ENCODE data around the gene ZNF593OS. TPM values are rescaled to one million over a fixed set of nuclear protein-coding genes. Genes with fewer than 3 reads are reported as not detected.

ZNF593OS gene
- total and polyA plus RNA-seq, 10 of the 15 experiments (the other 5 are each of a cell fraction or from before 2014, with no cell fraction given) = 0.16 to 1.7 (median 0.59) TPM; not detected in 6

DNA sequence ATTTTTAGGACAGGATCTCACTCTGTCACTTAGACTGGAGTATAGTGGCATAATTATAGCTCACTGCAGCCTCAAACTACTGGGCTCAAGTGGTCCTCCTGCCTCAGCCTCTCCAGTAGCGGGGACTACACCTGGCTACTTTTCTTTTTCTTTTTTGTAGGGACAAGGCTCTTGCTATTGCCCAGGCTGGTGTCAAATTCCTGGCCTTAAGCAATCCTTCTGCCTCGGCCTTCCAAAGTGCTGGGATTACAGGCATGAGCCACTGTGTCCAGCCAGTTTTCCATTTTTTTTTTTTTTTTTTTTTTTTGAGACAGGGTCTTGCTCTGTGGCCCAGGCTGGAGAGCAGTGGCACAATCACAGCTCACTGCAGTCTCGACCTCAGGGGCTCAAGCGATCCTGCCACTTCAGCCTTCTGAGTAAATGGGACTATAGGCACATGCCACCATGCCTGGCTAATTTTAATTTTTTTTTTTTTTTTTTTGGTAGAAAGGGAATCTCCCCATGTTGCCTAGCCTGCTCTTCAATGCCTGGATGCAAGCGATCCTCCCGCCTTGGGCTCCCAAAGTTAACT, 41.8 kb upstream of the ZNF593OS start:
- WGBS (ENCODE audit: insufficient coverage, insufficient replicate concordance, low lambda C conversion rate, missing lambda C conversion rate) = 48% methylated on average over 6 of the region's 6 CpGs
- Histone ChIP-seq H3K4me1 (ENCODE audit: control insufficient read depth, insufficient read depth, low read length) (no peaks in the 10 kb centered on the region), H3K79me2 (ENCODE audit: control insufficient read depth, insufficient read depth, low read length) (no peaks in the 10 kb centered on the region), H3K27ac (ENCODE audit: control insufficient read depth, insufficient read depth) (no peak overlapping the region), H2AFZ (ENCODE audit: control insufficient read depth, low read depth, low read length) (no peak overlapping the region), H3K4me2 (ENCODE audit: control insufficient read depth, insufficient read depth) (no peak overlapping the region), H3K9ac (ENCODE audit: control insufficient read depth, insufficient read depth, low read length) (no peak overlapping the region), H4K20me1 (ENCODE audit: control insufficient read depth, insufficient read depth) (no peaks in the 10 kb centered on the region), H3K4me3 (no peak overlapping the region), H3K27me3 (replicated peaks in 1 of 2; ENCODE audit: control insufficient read depth in 2 of 2, insufficient read depth in 2 of 2, low read length in 1 of 2) (no peaks in the 10 kb centered on the region), H3K36me3 (ENCODE audit: control insufficient read depth in 2 of 2, insufficient read depth in 2 of 2, low read length in 1 of 2) (no peaks in the 10 kb centered on the region), H3K9me3 (replicated peaks; ENCODE audit: control insufficient read depth, insufficient read depth, low read length) (no peaks in the 10 kb centered on the region)
- in situ Hi-C loops (cut with MboI) = no loop called here
- no peak for FAIRE-seq
- POLR2A ChIA-PET = no interaction called here
- no peak for DNase-seq (ENCODE audit: low read depth, low spot score)
- SMC1A ChIA-PET (ENCODE audit: uncharacterized antibody, unreplicated experiment) = interaction anchor here (0.6 kb wide), 1 partner anchor 8 kb away, joined by 3 read pairs; no protein-coding TSS in a partner anchor
- no peak for ATAC-seq
- CTCF ChIA-PET = interaction anchor here (0.6 to 1.4 kb wide), 2 partner anchors 85 to 204 kb away, joined by 4 read pairs; no protein-coding TSS in a partner anchor
- RAD21 ChIA-PET (ENCODE audit: unreplicated experiment) = no interaction called here
- no peak for TF ChIP-seq POLR2A (IDR thresholded peaks at IDR 0.05; ENCODE audit: low read depth, low read length)
- TF ChIP-seq SMAD5 (IDR thresholded peaks at IDR 0.05; ENCODE audit: low read depth) = no peak
- TF ChIP-seq CHD1 (IDR thresholded peaks at IDR 0.05; ENCODE audit: low read depth, low read length) = no peak
- intact Hi-C loops (cut with micrococcal nuclease; ENCODE audit: unreplicated experiment) = no loop called here
- no TSS peak for BruUV-seq (replicated peaks)

DNA sequence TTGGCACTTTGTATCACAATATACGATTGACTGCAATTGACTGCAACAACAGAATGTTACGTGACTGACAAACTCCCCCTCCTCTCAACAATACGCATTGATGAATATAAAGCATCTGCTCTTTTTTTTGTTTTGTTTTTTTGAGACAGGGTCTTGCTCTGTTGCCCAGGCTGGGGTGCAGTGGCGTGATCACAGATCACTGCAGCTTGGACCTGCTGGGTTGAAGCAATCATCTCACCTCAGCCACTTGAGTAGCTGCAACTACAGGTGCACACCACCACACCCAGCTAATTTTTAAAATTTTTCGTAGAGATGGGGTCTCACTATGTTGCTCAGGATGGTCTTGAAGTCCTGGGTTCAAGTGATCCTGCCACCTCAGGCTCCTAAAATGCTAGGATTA, 41.1 kb upstream of the ZNF593OS start:
- ATAC-seq (no peak), DNase-seq (ENCODE audit: low read depth, low spot score) (no peak), FAIRE-seq (no peak)
- Histone ChIP-seq H3K9me3 (replicated peaks; ENCODE audit: control insufficient read depth, insufficient read depth, low read length) (no peaks in the 10 kb centered on the region), H4K20me1 (ENCODE audit: control insufficient read depth, insufficient read depth) (no peaks in the 10 kb centered on the region), H3K27me3 (replicated peaks in 1 of 2; ENCODE audit: control insufficient read depth in 2 of 2, insufficient read depth in 2 of 2, low read length in 1 of 2) (no peaks in the 10 kb centered on the region), H3K36me3 (ENCODE audit: control insufficient read depth in 2 of 2, insufficient read depth in 2 of 2, low read length in 1 of 2) (no peaks in the 10 kb centered on the region), H3K4me2 (ENCODE audit: control insufficient read depth, insufficient read depth) (no peak overlapping the region), H3K79me2 (ENCODE audit: control insufficient read depth, insufficient read depth, low read length) (no peaks in the 10 kb centered on the region), H3K4me3 (no peak overlapping the region), H3K9ac (ENCODE audit: control insufficient read depth, insufficient read depth, low read length) (no peak overlapping the region), H3K27ac (ENCODE audit: control insufficient read depth, insufficient read depth) (no peak overlapping the region), H3K4me1 (ENCODE audit: control insufficient read depth, insufficient read depth, low read length) (no peaks in the 10 kb centered on the region), H2AFZ (ENCODE audit: control insufficient read depth, low read depth, low read length) (no peak overlapping the region)
- RAD21 ChIA-PET (ENCODE audit: unreplicated experiment) = no interaction called here
- 30% methylated on average over 5 of the region's 5 CpGs for WGBS (ENCODE audit: insufficient coverage, insufficient replicate concordance, low lambda C conversion rate, missing lambda C conversion rate)
- SMC1A ChIA-PET (ENCODE audit: uncharacterized antibody, unreplicated experiment) = interaction anchor here (0.6 to 1.0 kb wide), 2 partner anchors 8 to 9 kb away, joined by 3 read pairs; no protein-coding TSS in a partner anchor
- CTCF ChIA-PET = interaction anchor here (1.4 kb wide), 1 partner anchor 205 kb away, joined by 4 read pairs; no protein-coding TSS in a partner anchor
- in situ Hi-C loops (cut with MboI) = no loop called here
- POLR2A ChIA-PET = no interaction called here
- BruUV-seq (replicated peaks) = no TSS peak
- TF ChIP-seq POU2F2 (IDR thresholded peaks at IDR 0.05; ENCODE audit: borderline replicate concordance, low read depth, low read length) (no peak), TCF3 (IDR thresholded peaks at IDR 0.05; ENCODE audit: borderline replicate concordance, insufficient read depth, low read depth, low read length) (no peak), MEF2B (IDR thresholded peaks at IDR 0.05; ENCODE audit: partially characterized antibody, poor library complexity, severe bottlenecking) (no peak)
- intact Hi-C loops (cut with micrococcal nuclease; ENCODE audit: unreplicated experiment) = no loop called here

Data from GM12878 (cell line).